A549 (cell line): ENCODE results near the gene ING2. TPM values are rescaled to one million over a fixed set of nuclear protein-coding genes. Genes with fewer than 3 reads are reported as not detected.

ENCODE experiments used
- ATAC-seq, 2 experiments: fragments of 200-7000 bp in 1 of 2; fragments of >200 bp in 1 of 2; cut with Nextera tagmentation in 1 of 2; cut with Tn5 transposase in 1 of 2; 3 replicates each; pipeline versions ENCODE4 v1.8.0 to v1.9.1; 2018 to 2020; ENCODE audit warnings: mild to moderate bottlenecking in 1 of 2, moderate library complexity in 1 of 2
- CTCF ChIA-PET: fragments of 300-600 bp; sonication (Branson Sonifier 250); formaldehyde crosslinking; extraction: SDS; loops from one replicate; lab custom pipeline; 2021; ENCODE audit warnings: antibody characterized with exemption, inconsistent platforms; lab: Yijun Ruan, JAX
- POLR2A ChIA-PET: fragments of 350-600 bp; formaldehyde crosslinking; extraction: SDS; loops from one replicate; lab custom pipeline; 2021; ENCODE audit warnings: antibody characterized with exemption, inconsistent platforms; lab: Yijun Ruan, JAX
- DNase-seq, 2 experiments: peaks; one replicate each; pipeline versions ENCODE4 v3.0.0 to v3.0.0-alpha.2; 2011 to 2016; ENCODE audit warnings: low read depth in 1 of 2, low spot score in 1 of 2
- FAIRE-seq: peaks from 2 replicates; lab custom pipeline; 2011; peaks lifted over from hg19 to GRCh38; lab: Jason Lieb, UNC
- H3K27ac ChIP-seq, 2 experiments: fragments of >200 bp; sonication (Bioruptor Twin); formaldehyde crosslinking; 3 replicates each; pipeline ENCODE4 v1.5.1; 2016 to 2017
- H3K4me1 ChIP-seq: fragments of >200 bp; sonication (Bioruptor Twin); formaldehyde crosslinking; 3 replicates; pipeline ENCODE4 v1.6.1; 2016
- H3K4me2 ChIP-seq: fragments of >200 bp; sonication (Bioruptor Twin); formaldehyde crosslinking; 3 replicates; pipeline ENCODE4 v1.6.1; 2016
- H3K4me3 ChIP-seq: fragments of >200 bp; sonication (Bioruptor Twin); formaldehyde crosslinking; 3 replicates; pipeline ENCODE4 v1.5.1; 2016
- H3K9me3 ChIP-seq: fragments of >200 bp; sonication (Bioruptor Twin); formaldehyde crosslinking; 3 replicates; pipeline ENCODE4 v1.6.1; 2016
- CTCF ChIP-seq: fragments of >200 bp; sonication (Bioruptor Twin); formaldehyde crosslinking; IDR thresholded peaks from 3 replicates; pipeline ENCODE4 v1.5.1; 2016
- EHMT2 ChIP-seq: fragments of 200-600 bp; sonication (generic); IDR thresholded peaks from 2 replicates; pipeline ENCODE4 v1.6.1; 2016; ENCODE audit warnings: antibody characterized with exemption, low read depth, mild to moderate bottlenecking, moderate library complexity
- ELK1 ChIP-seq: fragments of 150-350 bp; IDR thresholded peaks from 2 replicates; pipeline ENCODE4 v1.6.1; 2014; ENCODE audit warnings: low read depth, mild to moderate bottlenecking, low read length
- ESRRA ChIP-seq: fragments of 150-350 bp; IDR thresholded peaks from 2 replicates; pipeline ENCODE4 v1.6.1; 2014; ENCODE audit warnings: mild to moderate bottlenecking, low read length, borderline replicate concordance
- FOSB ChIP-seq: fragments of 250-450 bp; sonication (Bioruptor Pico); IDR thresholded peaks from 2 replicates; pipeline ENCODE4 v1.5.0; 2020; ENCODE audit warnings: mild to moderate bottlenecking, moderate library complexity
- HDAC2 ChIP-seq: fragments of 200-600 bp; sonication (generic); IDR thresholded peaks from 2 replicates; pipeline ENCODE4 v1.6.1; 2016
- HEYL ChIP-seq: fragments of 250-450 bp; sonication (Bioruptor Pico); IDR thresholded peaks from 2 replicates; pipeline ENCODE4 v1.8.0; 2021; ENCODE audit warnings: mild to moderate bottlenecking, moderate library complexity
- KDM1A ChIP-seq: fragments of 200-600 bp; sonication (generic); IDR thresholded peaks from 2 replicates; pipeline ENCODE4 v1.6.1; 2016; ENCODE audit warnings: low read depth, mild to moderate bottlenecking
- KDM5A ChIP-seq: fragments of 200-600 bp; sonication (generic); IDR thresholded peaks from 2 replicates; pipeline ENCODE4 v1.6.1; 2016; ENCODE audit warnings: antibody characterized with exemption, mild to moderate bottlenecking
- MAZ ChIP-seq: fragments of 150-350 bp; IDR thresholded peaks from 2 replicates; pipeline ENCODE4 v1.6.1; 2014; ENCODE audit warnings: antibody characterized with exemption, low read depth, low read length, borderline replicate concordance
- MYC ChIP-seq: IDR thresholded peaks from 2 replicates; pipeline ENCODE4 v1.6.1; 2012; ENCODE audit warnings: mild to moderate bottlenecking, inconsistent platforms, low read length, improper control_type of control experiment, borderline replicate concordance
- NR3C1 ChIP-seq: fragments of >200 bp; sonication (Bioruptor Twin); formaldehyde crosslinking; IDR thresholded peaks from 3 replicates; pipeline ENCODE4 v1.6.1; 2017
- POLR2AphosphoS2 ChIP-seq: conservative IDR thresholded peaks from 2 replicates; pipeline ENCODE4 v1.6.1; 2012; ENCODE audit warnings: low read length, improper control_type of control experiment, inconsistent platforms
- RAD21 ChIP-seq, 2 experiments: fragments of >200 bp in 1 of 2; sonication (Bioruptor Twin) in 1 of 2; formaldehyde crosslinking in 1 of 2; IDR thresholded peaks in 1 of 2; conservative IDR thresholded peaks in 1 of 2; 2 replicates in 1 of 2; 3 replicates in 1 of 2; pipeline ENCODE4 v1.6.1; 2012 to 2018; ENCODE audit warnings: inconsistent platforms in 1 of 2
- RARB ChIP-seq: fragments of 250-450 bp; sonication (Bioruptor Pico); IDR thresholded peaks from 2 replicates; pipeline ENCODE4 v1.8.0; 2021; ENCODE audit warnings: mild to moderate bottlenecking, moderate library complexity
- RCOR1 ChIP-seq: fragments of 150-350 bp; IDR thresholded peaks from 2 replicates; pipeline ENCODE4 v1.6.1; 2014; ENCODE audit warnings: antibody characterized with exemption, low read length, low read depth
- RFX5 ChIP-seq: fragments of 450-650 bp; IDR thresholded peaks from 2 replicates; pipeline ENCODE4 v1.7.1; 2014; ENCODE audit warnings: antibody characterized with exemption, mild to moderate bottlenecking, moderate library complexity
- RNF2 ChIP-seq: fragments of 200-600 bp; sonication (generic); IDR thresholded peaks from 2 replicates; pipeline ENCODE4 v1.6.1; 2016; ENCODE audit warnings: low read depth, mild to moderate bottlenecking, antibody characterized with exemption, moderate library complexity, borderline replicate concordance
- SMC3 ChIP-seq: fragments of >200 bp; sonication (Bioruptor Twin); formaldehyde crosslinking; IDR thresholded peaks from 3 replicates; pipeline ENCODE4 v1.6.1; 2018; ENCODE audit warnings: inconsistent platforms
- TP53 ChIP-seq: fragments of 250-450 bp; sonication (Bioruptor Pico); IDR thresholded peaks from 2 replicates; pipeline ENCODE4 v1.5.0; 2021; ENCODE audit warnings: mild to moderate bottlenecking, moderate library complexity
- WGBS: methylation state at CpG from one replicate; pipeline ENCODE4 v1.1.6; 2017; ENCODE audit errors: missing lambda C conversion rate; 5-methylcytosine and 5-hydroxymethylcytosine counted together
- polyA plus RNA-seq, 4 experiments: library from polyadenylated mRNA; depleted of rRNA in 3 of 4; stranded (reverse); fragments of >200 nt; fragmentation: RNase III in 1 of 4; extraction: RNeasy Plus Mini Kit Qiagen cat#74134 plus additional on column Dnase treatment in 1 of 4; gene quantifications; 2 replicates in 3 of 4; 3 replicates in 1 of 4; pipeline ENCODE4 v1.2.3, GENCODE V29; 2011 to 2017

The ING2 gene
- polyA plus RNA-seq, 2 of the 4 experiments (the other 2 are of a cell fraction) = 14.8 to 16.9 TPM

GRCh38 chr4:183492791-183493222 lies 12.1 kb upstream of the ING2 start:
- 62% methylated on average over 3 of the region's 3 CpGs for WGBS
- ATAC-seq = no peak
- no peak overlapping the region for H3K4me2 ChIP-seq
- no peaks in the 10 kb centered on the region for H3K4me1 ChIP-seq
- no peak overlapping the region for H3K4me3 ChIP-seq
- DNase-seq = no peak
- CTCF ChIA-PET = interaction anchor here (1.6 kb wide), 1 partner anchor 20 kb away, joined by 3 read pairs; no protein-coding TSS in a partner anchor
- TF ChIP-seq RARB (CRISPR knock-in tag) (no peak), FOSB (CRISPR knock-in tag) (no peak), RNF2 (no peak), CTCF (no peak), MAZ (no peak), KDM1A (no peak), MYC (no peak), TP53 (CRISPR knock-in tag) (no peak), RCOR1 (no peak), ELK1 (no peak)
- no peak for FAIRE-seq
- POLR2A ChIA-PET = no interaction called here
- peaks cover 7% of the 10 kb centered on the region; the same call in 1 of the 3 replicates for H3K9me3 ChIP-seq
- H3K27ac ChIP-seq = no peak overlapping the region

- Histone ChIP-seq H3K27ac (no peak overlapping the region), H3K4me2 (no peak overlapping the region), H3K4me3 (no peak overlapping the region), H3K4me1 (no peaks in the 10 kb centered on the region), H3K9me3 (peaks cover 7% of the 10 kb centered on the region; the same call in 1 of the 3 replicates)
- CTCF ChIA-PET = interaction anchor here (1.6 kb wide), 1 partner anchor 20 kb away, joined by 3 read pairs; no protein-coding TSS in a partner anchor
- TF ChIP-seq NR3C1 (no peak), HEYL (CRISPR knock-in tag) (no peak), HDAC2 (no peak)
- DNase-seq (no peak), ATAC-seq (no peak), FAIRE-seq (no peak)
- 96% methylated on average over 3 of the region's 3 CpGs for WGBS
- POLR2A ChIA-PET = no interaction called here
These were observed 11.6 kb upstream of the ING2 start for GRCh38 chr4:183493246-183493645.

- FAIRE-seq (no peak), ATAC-seq (no peak), DNase-seq (no peak)
- 85% methylated on average over 3 of the region's 3 CpGs for WGBS
- Histone ChIP-seq H3K4me1 (no peaks in the 10 kb centered on the region), H3K9me3 (peaks cover 7% of the 10 kb centered on the region; the same call in 1 of the 3 replicates), H3K4me2 (no peak overlapping the region), H3K4me3 (no peak overlapping the region), H3K27ac (no peak overlapping the region)
- POLR2A ChIA-PET = no interaction called here
- no peak for TF ChIP-seq KDM5A
- TF ChIP-seq, all 56 proteins: peak for 0
- CTCF ChIA-PET = no interaction called here
These were observed 9.7 kb upstream of the ING2 start for GRCh38 chr4:183495184-183495583.

GRCh38 chr4:183499389-183499788 lies 5.5 kb upstream of the ING2 start:
- POLR2A ChIA-PET = no interaction called here
- Histone ChIP-seq H3K9me3 (no peaks in the 10 kb centered on the region), H3K4me1 (peaks cover 9% of the 10 kb centered on the region), H3K4me2 (no peak overlapping the region), H3K27ac (no peak overlapping the region), H3K4me3 (no peak overlapping the region)
- WGBS = 72% methylated on average over 2 of the region's 2 CpGs
- DNase-seq (no peak), FAIRE-seq (no peak), ATAC-seq (no peak)
- CTCF ChIA-PET = interaction anchor here (1.1 to 1.2 kb wide), 2 partner anchors 101 to 137 kb away, joined by 3 to 4 read pairs; no protein-coding TSS in a partner anchor
- no peak for TF ChIP-seq KDM5A
- TF ChIP-seq POLR2AphosphoS2 = no peak
- no peak for TF ChIP-seq EHMT2
- TF ChIP-seq SMC3 = no peak
- TF ChIP-seq RFX5 = no peak
- no peak for TF ChIP-seq ESRRA
- TF ChIP-seq RAD21 (conservative IDR thresholded peaks at IDR 0.05 in 1 of 2, IDR thresholded peaks at IDR 0.05 in 1 of 2) = no peak
